ENCODE data around the gene PRPF31.

DNA sequence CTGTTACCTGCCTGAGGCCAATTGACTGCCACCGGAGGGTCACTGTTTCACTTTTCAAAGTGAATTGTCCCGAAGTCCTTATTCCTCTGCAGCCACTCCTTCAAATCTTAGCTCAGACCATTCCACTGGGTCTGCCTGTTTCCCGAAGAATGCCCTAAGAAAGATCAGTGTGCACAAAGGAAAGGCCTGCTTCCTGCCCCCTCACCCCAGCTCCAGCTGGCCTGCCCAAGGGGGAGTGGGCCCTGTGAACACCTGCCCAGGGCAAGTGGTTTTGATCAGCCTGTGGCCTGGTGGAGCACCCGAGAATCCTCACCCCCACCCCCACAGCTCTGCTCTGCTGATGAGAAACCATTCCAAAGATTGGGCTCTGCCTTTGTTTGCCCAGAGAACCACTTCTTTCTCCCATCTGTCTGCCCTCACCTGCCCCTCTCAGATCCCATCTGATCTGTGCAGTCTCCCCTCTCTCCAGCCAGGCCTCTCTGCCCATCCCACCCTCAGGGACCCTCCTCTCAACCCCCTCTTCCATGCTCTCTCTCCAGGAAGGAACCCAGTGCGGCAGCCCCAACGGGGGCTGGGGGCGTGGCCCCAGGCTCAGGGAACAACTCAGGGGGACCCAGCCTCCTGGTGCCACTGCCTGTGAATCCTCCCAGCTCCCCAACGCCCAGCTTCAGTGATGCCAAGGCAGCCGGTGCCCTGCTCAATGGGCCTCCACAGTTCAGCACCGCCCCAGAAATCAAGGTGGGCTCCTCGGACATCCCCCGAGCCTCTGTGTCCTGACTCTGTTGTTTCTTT lies 33.7 kb downstream of the PRPF31 start:
- TF ChIP-seq FOXK2 (IDR thresholded peaks at IDR 0.05) (no peak), SP1 (IDR thresholded peaks at IDR 0.05) (no peak), ELF4 (IDR thresholded peaks at IDR 0.05) (no peak), FOXM1 (IDR thresholded peaks at IDR 0.05; ENCODE audit: borderline replicate concordance) (no peak)
- TF ChIP-seq, protein P1, sequence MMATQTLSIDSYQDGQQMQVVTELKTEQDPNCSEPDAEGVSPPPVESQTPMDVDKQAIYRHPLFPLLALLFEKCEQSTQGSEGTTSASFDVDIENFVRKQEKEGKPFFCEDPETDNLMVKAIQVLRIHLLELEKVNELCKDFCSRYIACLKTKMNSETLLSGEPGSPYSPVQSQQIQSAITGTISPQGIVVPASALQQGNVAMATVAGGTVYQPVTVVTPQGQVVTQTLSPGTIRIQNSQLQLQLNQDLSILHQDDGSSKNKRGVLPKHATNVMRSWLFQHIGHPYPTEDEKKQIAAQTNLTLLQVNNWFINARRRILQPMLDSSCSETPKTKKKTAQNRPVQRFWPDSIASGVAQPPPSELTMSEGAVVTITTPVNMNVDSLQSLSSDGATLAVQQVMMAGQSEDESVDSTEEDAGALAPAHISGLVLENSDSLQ (IDR thresholded peaks at IDR 0.05), result no peak
